ENCODE data around the gene CNGB1.

GRCh38 chr16:57908409-57908987 is 62.4 kb downstream of the CNGB1 start:
- TF ChIP-seq CTCF (IDR thresholded peaks at IDR 0.05) (no peak), POLR2A (IDR thresholded peaks at IDR 0.05) (no peak), EP300 (IDR thresholded peaks at IDR 0.05; ENCODE audit: low read depth) (no peak), POLR2AphosphoS5 (IDR thresholded peaks at IDR 0.05) (no peak)
